NCI-H460 (cell line): Measurements from ENCODE around the gene FRMD4A. TPM values are rescaled to one million over a fixed set of nuclear protein-coding genes. Genes with fewer than 3 reads are reported as not detected.

Source experiments
- DNase-seq: peaks from one replicate; pipeline ENCODE4 v3.0.0-alpha.2; 2016; ENCODE audit warnings: low read depth; ENCODE audit errors: extremely low read depth
- total RNA-seq: library from RNA; depleted of rRNA; stranded (reverse); fragments of >200 nt; shearing (Covaris generic); gene quantifications from 2 replicates; pipeline ENCODE4 v1.2.3, GENCODE V29; 2014

Gene FRMD4A
- total RNA-seq, 1 experiment from 2014 or later = 4.2 TPM

DNA sequence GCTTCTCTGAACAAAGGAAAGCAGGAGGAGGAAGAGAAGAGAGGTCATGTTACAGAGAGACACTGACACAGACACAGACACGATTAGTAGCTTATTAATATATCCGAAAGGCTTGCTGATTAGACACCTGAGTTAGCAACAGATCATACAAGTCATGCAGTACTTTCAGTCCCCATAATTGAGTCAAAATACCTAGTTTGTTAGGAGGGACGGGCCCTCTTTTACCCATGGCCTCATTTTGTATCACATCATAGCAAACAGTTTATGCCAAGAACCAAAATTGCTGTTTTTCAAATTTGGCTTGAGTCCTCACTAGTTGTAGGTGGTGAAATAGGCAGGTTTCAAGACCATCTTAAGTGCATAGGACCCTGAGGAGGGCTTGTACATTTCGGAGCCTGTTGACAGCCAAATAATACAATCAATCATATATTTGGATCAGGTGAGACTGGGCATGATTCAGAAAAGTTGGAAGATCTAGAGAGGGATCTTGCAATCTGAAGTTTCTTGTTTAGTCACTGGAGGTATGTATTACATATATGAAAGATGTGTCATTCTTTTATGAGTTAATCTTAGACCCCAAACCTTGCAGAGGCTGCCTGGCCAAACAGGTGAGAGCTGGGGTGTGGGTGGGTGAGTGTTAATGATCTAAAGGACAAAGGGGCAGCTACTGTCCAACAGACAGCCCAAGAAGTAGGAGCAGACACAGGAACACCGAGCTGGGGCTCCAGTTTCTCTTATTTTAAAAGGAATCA lies 678.6 kb downstream of the FRMD4A start:
- no peak for DNase-seq

GRCh38 chr10:13650961-13651360 lies 679.8 kb downstream of the FRMD4A start:
- no peak for DNase-seq

- no peak for DNase-seq
Measured at GRCh38 chr10:13649844-13650520, 680.7 kb downstream of the FRMD4A start.

GRCh38 chr10:13648425-13648824 lies 682.3 kb downstream of the FRMD4A start:
- no peak for DNase-seq

DNA sequence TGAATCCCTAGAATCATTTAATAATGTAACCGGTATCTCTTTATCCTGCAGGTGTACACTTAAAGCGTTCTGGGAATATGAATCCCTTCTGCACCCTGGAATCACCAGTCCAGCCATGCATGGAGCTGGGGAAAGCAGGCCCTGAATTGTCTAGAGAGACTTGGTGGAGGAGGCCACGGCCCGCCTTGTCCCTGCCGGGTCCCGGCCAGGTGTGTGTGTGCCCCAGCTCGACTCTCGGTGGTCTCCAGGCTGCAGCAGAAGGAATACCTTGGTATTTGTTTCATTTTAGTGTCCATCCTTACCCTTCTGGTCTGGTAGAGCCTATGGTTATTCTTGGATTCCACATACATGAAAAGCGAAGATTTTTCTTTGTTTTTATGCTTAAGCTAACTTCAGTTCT lies 685.9 kb downstream of the FRMD4A start:
- no peak for DNase-seq

GRCh38 chr10:13643016-13643415 lies 687.7 kb downstream of the FRMD4A start:
- no peak for DNase-seq

GRCh38 chr10:13642293-13642692 lies 688.4 kb downstream of the FRMD4A start:
- no peak for DNase-seq

GRCh38 chr10:13637894-13638293 lies 692.8 kb downstream of the FRMD4A start:
- no peak for DNase-seq

GRCh38 chr10:13637303-13637856 lies 693.3 kb downstream of the FRMD4A start:
- DNase-seq = no peak

GRCh38 chr10:13636776-13637175 lies 693.9 kb downstream of the FRMD4A start:
- DNase-seq = no peak

DNA sequence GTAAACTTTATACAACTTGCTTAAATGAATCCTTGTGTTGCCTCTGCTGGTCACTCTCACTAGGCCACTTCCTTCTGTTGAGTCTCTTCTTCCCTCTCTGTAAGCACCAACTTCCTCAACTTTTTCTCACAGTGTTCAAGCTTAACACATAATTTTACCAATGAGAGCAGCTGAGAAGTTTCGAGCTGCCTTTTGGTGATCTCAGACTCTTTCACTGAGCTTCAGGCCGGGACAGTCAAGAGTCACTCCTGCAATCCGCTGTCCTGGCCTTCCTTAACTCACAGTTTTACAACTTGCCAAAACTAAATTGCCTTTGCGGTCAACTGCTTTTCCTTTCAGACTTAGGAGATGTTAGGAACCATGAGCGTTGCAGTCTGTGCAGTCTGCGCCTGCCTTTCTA lies 696.5 kb downstream of the FRMD4A start:
- no peak for DNase-seq

GRCh38 chr10:13633689-13634088 lies 697.0 kb downstream of the FRMD4A start:
- DNase-seq = no peak

DNA sequence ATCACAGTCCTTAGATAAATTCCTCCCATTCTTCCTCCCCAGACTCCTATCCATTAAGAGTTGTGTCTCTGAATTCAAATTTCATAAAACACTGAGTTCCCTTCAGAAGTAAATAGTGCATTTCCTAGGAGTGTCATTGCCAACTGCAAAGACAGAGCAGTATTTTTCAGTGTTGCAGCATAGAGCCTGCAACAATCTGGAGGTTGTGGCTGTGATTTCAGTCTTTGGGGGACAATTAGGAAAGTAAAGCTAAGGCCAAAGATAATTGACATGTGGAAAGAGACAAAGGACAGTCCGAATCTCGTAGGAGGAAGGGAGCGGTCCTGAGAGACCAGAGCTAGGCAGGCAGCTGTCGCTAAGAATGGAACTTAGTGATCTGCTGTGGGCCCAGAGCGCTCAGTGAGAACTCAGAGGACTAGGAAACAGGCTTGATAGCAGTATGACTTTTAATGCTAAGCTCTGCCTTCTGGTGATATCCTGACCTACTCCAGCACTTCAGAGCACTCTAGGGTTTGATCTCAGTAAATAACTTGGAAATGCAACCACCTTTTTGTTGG lies 697.8 kb downstream of the FRMD4A start:
- DNase-seq = no peak

- no peak for DNase-seq
Measured at GRCh38 chr10:13632440-13632839, 698.3 kb downstream of the FRMD4A start.

- no peak for DNase-seq
Measured at GRCh38 chr10:13631594-13631993, 699.1 kb downstream of the FRMD4A start.

- no peak for DNase-seq
Measured at GRCh38 chr10:13630231-13630630, 700.5 kb downstream of the FRMD4A start.

DNA sequence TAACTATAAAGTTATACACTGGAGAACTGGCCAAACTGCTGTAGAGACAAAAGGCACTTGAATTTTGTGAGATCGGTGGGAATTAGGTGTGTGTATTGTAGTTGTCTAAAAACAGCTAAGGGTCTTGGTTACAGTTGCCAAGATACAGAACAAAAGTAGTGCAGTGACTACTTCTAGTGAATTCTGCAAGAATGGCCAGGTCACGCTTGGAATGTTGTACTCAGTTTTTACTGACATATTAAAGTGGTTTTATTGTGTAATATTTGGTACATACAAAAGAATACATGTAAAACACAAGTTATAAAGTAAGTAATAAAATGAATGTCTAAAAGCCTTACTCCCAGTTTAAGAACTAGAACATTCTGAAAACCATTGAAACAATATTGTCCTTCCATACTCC lies 701.6 kb downstream of the FRMD4A start:
- no peak for DNase-seq

GRCh38 chr10:13628661-13629060 lies 702.1 kb downstream of the FRMD4A start:
- DNase-seq = no peak

DNA sequence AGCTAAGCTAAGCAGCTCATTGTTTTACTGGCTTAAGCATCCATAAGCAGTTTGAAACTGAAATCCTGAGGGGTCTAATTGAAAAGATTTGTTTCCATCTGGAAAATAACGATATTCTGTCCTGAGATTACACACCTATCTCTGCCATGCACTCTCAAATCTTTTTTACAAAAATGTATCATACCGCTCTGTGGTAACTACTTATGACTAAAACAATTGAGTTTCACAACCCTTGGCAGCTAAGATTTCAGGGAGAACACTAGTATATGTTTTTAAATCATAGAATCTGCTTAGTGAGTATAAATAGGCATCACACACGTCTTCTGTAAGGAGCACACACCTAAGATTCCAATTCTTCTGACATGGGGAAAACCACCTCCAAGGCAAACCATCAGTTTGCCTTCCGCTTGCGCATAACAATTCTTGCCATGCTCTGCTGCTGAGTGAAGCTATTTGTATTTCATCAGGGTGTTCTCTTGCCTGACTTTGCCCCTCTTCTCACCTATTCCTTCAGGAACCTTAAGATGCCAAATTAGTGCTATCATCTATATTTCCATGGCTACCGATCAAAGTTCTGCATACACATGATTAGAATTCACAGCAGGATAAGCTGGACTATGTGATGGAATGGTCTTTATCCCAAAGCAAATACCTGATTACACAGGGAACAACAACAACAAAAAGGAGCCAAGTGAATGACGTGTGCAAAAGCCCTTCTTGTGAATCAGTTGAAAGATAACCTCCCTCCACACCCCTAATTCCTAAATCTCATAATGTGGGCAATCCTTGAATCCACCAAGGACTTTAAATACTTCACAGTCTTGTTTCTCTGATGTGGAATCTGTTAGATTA lies 703.0 kb downstream of the FRMD4A start:
- no peak for DNase-seq

GRCh38 chr10:13624630-13625029 lies 706.1 kb downstream of the FRMD4A start:
- no peak for DNase-seq

- DNase-seq = no peak
Measured at GRCh38 chr10:13621931-13622330, 708.8 kb downstream of the FRMD4A start.
